Mammary epithelial cell (primary cell): ENCODE measurements around the gene LYRM4.

Experiments
- EZH2 ChIP-seq: IDR thresholded peaks from 2 replicates; pipeline ENCODE4 v1.6.1; 2012; ENCODE audit warnings: low read length, inconsistent platforms, borderline replicate concordance
- TF ChIP-seq, protein P1 (sequence below), 2 donors: IDR thresholded peaks in 1 of 2; conservative IDR thresholded peaks in 1 of 2; 2 replicates each; pipeline ENCODE4 v1.5.1; 2011 to 2012; ENCODE audit warnings: inconsistent platforms in 2 of 2, low read length in 2 of 2, mild to moderate bottlenecking in 2 of 2, control low read depth in 1 of 2, low read depth in 1 of 2; ENCODE audit not compliant: insufficient read depth in 1 of 2; ENCODE audit errors: extremely low read depth in 1 of 2

- TF ChIP-seq, protein P1, sequence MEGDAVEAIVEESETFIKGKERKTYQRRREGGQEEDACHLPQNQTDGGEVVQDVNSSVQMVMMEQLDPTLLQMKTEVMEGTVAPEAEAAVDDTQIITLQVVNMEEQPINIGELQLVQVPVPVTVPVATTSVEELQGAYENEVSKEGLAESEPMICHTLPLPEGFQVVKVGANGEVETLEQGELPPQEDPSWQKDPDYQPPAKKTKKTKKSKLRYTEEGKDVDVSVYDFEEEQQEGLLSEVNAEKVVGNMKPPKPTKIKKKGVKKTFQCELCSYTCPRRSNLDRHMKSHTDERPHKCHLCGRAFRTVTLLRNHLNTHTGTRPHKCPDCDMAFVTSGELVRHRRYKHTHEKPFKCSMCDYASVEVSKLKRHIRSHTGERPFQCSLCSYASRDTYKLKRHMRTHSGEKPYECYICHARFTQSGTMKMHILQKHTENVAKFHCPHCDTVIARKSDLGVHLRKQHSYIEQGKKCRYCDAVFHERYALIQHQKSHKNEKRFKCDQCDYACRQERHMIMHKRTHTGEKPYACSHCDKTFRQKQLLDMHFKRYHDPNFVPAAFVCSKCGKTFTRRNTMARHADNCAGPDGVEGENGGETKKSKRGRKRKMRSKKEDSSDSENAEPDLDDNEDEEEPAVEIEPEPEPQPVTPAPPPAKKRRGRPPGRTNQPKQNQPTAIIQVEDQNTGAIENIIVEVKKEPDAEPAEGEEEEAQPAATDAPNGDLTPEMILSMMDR (conservative IDR thresholded peaks at IDR 0.05 in 1 of 2, IDR thresholded peaks at IDR 0.05 in 1 of 2; ENCODE audit: extremely low read depth in 1 of 2, insufficient read depth in 1 of 2, low read depth in 1 of 2, low read length in 2 of 2) = peak; percentile 17 to 24
- TF ChIP-seq EZH2 = no peak
Observed at GRCh38 chr6:5220443-5220842, 40.3 kb downstream of the LYRM4 start.
